RKO (cell line): ENCODE results near the gene MAP3K12.
"Not testable (repeated sequence)": the region's sequence is repeated elsewhere in the genome, so short reads cannot be mapped to it uniquely, and the experiment has no call there.

Experiments
- DNase-seq: peaks from one replicate; pipeline ENCODE4 v3.0.0-alpha.2; 2016; ENCODE audit warnings: low spot score

The MAP3K12 gene

DNA sequence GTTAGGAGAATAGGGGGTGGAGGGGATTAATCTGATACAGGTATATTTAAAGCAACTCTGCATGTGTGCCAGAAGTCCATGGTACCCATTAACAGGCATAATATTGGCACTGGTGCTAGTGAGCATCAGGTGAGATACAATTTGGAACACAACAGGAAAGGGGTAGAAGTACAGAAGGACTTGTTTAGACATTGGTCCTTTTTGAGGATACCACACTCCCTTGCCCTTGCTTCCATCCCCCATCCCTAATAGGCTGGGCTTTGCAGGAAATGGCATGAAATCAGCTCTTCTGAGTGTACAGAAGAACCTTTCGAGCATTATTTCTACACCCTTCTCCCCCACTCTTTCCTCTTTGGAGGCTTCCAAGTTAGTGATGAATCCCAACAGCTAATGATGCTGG lies 31.0 kb downstream of the MAP3K12 start:
- DNase-seq, result no peak

DNA sequence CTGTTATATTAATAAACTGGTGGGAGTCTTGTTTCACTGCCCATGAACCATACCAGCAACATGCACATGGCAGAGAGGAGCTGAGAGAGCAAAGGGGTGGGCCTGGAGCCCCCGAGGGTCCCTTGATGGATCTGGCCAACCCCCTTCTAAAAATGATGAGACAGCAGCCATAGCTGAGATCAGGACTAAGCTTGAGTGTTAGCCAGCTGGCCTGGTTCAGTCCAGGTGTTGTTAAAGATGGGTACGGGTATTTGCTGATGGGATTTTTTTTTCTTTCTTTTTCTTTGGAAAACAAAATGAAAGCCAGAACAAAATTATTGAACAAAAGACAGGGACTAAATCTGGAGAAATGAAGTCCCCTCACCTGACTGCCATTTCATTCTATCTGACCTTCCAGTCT lies 31.4 kb downstream of the MAP3K12 start:
- DNase-seq, result no peak

DNA sequence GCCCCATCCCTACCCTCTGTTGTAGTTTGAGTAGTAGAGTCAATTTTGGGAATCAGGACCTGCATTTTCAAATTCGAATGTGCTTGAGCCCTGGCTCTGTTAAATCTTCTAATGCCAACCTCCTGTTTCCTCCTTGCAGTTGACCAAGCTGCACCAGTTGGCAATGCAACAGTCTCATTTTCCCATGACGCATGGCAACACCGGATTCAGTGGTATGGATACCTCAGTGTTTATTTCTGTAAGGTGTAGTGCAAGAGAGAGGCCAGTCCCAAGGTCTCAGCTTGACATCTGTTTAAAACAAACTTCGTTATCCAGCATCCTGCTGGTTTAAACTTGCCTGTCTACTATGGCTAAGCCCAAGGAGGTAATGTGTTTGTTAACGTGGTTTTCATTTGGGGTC lies 32.2 kb downstream of the MAP3K12 start:
- no peak for DNase-seq

DNA sequence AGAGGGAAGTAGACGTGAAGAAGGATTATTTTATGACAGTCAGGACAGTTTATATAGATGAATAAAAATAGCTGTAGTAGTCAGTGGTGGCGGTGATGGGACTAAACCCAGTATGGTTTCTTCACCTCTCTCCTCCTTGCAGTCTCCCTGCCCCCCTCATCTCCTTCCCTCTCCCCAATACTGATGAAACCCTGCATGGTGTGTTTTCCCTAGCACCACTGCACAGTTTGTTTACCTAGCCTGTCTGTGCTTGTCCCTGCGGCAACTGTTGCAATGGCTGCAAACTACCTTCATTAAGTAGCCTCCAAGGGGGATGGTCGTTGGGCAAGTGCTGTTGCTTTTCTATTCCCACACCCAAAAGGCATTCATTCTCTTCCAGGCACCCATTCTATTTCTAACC lies 32.6 kb downstream of the MAP3K12 start:
- DNase-seq, result no peak

DNA sequence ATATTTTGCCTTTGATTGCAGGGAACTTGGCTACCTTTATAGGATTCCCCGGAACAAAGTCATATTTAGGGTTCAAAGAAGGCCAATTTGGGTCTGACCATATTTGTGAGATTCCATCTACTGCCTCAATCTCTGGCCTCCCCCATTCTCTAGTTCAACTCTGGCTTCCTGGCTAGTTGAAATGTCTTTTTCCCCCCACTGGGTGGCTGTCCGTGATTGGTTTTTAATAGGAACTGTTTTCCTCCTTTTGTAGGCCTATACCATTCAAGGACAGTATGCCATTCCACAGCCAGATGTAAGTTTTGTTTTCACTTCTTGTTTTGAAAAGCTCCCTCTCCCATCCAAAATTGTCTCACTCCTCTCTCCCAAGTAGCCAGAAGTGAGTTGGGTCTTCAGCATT lies 33.6 kb downstream of the MAP3K12 start:
- no peak for DNase-seq

DNA sequence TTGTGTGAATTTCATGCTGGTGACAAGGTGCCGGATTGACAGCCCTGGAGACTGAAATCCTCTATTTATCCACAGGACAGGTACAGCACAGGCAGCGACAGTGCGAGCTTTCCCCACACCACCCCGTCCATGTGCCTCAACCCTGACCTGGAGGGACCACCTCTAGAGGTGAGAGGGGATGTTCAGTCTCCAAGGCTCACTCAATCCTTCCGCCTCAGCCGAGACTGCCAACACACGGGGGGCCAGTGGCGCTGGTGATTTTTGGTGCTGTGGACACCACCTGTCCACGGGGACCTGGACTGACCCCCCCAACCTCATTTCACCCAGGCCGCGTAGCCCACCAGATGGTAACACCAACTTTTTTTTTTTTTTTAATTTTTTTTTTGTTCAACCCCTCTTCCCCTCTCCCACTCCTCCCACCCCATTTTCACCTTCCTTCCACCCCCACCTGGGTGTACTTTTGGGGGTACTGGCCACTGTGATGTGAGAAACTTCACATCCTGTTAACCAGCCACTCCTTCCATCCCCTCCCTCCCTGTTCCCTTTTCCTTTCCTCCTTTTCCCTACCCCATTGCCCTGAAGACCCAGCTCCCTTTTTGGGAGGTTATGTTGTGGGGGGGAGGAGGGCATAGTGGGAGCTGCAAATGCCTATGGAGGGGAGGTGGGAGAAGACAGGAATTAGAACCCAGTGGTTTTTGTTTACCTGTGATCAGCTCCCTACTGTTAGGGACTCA lies 34.4 kb downstream of the MAP3K12 start:
- DNase-seq, result no peak

DNA sequence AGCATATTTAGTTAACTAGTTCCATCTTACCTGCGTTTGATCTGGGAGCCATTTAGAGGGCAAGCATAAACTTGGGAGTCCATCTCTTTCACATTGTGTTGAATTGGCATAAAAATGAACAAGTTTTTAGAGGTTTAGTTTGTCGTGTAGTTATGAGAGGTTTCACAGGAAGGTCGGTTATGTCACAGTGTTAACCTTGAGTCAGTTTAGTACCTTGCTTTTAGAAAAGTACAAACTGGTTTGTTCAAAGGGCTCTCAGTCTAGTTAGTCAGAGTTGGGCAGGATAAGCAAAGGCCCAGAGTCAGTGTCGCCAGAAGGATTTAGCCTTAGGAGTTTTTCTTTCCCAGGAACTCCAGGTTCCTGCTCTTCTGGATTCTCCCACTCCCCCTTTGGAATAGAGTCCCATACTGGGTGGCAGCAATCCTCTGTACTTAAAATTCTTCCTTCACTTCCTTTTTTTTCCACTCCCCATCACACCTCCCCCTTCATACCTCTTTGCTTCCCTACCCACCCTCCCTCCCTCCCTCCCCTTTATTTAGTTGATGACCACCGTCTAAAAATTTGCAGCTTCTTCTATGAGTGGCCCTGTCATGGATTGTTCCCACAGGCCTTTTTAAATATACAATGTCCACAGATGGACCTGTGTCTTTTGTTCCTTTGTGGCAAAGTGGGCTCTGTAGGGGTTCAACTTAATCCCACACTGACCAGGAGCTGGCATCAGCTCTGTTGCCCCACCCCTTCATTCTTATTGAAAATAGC lies 35.3 kb downstream of the MAP3K12 start:
- DNase-seq, result no peak

DNA sequence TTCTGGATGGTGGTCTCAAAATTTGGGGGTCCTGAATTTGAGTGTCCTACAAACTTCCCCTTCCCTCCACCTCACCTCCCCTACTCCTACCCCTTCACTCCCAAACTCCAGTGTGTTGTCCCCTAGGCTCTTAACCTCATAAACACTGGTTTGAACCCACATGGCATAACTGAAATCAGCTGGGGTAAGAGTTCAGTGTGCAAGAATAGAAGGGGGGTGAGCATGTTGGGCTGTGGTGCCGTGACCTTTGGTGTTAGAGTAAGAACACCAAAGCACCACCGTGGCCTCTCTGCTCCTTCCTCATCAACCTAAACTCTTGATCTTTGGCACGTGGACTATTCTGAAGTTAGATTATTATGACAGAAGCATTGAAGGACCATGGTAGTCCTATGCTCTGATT lies 36.3 kb downstream of the MAP3K12 start:
- no peak for DNase-seq

DNA sequence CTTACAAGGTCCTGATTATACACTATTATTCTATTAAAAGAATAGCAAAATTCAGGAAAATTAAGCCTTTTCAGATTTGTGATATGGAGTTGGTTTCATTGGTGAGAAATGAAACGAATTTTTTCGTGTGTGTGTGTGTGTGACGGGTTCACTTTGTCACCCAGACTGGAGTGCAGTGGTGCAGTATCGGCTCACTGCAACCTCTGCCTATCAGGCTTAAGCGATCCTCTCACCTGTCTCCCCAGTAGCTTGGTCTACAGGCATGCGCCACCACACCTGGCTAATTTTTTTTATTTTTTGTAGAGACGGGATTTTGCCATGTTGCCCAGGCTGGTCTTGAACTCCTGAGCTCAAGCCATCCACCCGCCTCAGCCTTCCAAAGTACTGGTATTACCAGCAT lies 37.7 kb downstream of the MAP3K12 start:
- DNase-seq, result no peak

DNA sequence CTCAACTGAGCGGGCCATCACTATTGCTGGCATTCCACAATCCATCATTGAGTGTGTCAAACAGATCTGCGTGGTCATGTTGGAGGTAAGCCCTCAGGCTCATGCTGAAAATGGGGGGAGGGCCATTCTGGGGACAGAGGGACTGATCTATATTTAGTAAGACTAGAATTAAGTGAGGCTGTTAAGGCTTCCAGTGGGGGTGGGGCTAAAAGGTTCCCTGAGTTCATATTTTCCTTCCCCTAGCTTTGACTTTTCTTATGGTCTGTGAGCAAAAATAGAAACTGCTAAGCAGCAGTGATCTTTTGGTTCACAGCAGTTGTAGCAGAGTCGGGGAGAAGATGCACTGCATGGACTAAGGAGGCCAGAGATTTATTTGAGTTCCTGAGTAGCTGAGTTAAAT lies 38.2 kb downstream of the MAP3K12 start:
- DNase-seq, result no peak

DNA sequence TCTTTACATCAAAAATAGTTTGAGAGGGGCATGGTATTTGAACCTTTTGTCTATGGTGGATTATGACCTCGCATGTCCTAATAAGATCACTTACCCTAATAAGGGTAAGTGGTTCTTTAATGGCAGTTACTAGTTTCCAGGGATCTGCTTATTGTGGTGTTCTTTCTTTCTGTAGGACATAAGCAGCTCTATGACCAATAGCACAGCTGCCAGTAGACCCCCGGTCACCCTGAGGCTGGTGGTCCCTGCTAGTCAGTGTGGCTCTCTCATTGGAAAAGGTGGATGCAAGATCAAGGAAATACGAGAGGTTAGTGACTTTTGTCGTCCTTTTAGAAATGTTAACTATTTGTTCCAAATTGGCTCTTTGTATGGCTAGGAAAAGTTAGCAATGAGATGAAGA lies 40.2 kb downstream of the MAP3K12 start:
- no peak for DNase-seq

DNA sequence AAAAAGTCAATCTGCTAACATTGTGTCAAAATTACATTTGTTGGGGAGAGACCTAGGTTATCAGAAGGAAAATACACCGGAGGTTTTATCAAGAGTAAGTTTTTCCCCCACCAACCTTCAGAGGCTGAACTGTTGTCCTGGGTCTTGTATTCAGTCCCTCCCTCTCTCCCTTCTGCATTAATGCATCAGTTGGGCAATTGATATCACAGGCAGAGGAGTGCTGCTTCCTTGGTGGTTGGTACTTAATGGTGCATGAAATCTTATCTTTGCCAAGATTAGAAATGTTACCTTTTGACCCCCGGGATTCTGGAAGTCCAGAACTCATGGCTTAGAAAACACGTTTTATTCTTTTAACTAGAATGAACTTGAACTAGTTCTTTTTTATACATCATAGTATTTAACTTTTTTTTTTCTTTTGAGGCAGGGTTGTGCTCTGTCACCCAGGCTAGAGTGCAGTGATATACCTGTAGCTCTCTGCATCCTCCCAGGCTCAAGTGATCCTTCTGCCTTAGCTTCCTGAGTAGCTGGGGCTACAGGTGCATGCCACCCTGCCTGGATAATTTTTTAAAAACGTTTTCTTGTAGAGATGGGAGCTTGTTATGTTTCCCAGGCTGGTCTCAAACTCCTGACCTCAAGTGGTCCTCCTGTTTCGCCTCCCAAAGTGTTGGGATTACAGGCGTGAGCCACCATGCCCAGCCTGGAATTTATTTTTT lies 42.4 kb downstream of the MAP3K12 start:
- no peak for DNase-seq

DNA sequence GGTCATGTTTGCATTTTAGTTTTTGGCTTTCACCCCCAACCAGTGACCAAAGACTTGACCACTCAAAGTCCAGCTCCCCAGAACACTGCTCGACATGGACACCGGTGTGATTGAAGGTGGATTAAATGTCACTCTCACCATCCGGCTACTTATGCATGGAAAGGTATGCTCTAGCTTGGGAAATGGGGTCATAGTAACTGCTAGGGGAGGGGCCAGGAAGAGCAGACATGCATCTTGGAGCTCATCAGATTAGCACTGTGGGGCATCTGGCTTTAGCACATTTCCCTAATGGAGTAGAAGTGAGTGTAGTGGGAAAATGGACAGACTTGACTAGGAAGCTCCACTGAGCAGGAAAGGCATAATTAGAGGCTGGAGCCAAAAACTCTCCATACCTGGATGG lies 44.6 kb downstream of the MAP3K12 start:
- DNase-seq, result no peak

DNA sequence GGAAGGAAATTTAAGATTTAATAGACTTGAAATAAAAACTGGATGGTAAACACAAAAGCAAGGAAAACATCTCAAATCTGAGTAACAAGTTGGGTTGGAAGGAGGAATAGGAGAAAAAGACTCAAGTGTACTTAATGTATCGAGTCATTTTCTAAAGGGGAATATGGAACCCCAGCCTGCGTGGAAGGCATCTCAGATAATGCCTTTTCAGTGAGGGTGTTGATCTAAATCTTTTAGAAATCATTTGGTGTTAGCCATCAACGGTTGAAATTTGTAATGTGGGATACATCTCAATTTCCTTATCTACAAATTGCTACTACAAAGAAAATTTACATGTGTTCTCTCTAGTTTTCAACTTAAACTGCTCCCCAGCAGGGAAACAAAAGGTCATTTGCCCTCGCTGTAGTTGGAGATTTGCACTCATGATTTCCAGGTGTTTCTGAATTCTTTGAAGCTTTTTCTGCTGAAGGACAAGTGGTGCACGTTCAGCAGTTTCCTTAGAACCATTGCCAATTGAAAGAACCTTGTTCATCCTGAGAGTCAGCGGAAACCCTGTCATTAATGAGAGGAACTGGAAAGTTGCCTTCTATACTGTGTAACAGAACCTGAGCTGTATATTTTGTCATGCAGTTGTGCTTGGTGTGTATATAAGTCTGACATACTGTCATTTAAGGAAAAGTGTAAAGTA lies 45.2 kb downstream of the MAP3K12 start:
- no peak for DNase-seq

DNA sequence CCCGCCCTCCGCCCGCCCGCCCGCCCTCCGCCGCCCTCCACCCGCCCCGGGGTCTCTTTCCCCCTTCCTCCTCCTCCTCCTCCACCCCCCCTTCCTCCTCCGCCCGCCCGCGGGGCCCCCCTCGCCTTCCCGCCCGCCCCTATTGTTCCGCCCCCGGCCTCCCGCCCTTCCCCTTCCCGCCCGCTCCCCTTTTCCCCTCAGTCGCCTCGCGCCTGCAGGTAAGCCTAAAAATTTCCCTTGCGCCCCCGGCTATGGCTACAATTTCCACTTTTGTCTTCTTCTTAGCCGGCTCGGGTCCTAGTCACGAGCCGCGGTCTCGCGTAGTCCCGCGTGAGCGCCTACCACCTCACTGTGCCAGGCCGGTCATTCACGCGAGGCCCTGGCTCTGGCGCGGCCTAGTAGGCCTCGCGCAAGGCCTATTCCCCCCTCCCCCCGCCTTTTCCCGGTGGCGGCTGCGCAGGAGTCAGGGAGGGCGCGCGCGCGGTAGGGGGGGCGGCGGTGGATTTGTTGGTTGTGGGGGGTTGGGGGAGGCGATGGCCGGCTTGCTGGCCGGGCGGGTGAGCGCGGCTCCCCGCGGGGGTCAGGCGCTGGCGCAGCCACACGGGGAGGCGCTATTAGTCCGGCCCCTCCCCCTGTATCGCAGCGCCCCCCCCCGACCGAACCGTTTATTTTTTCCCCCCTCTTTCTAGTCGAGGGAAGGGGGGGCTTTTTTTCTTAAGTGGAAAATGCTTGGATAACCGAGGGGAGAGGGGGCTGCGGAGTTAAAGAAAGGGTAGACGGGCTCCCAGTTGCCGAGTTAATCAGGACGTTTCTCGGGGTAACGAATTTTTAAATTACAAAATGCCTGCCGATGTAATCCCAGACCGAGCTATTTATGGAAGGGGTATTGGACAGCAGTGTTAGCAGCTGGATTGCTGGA lies 46.8 kb downstream of the MAP3K12 start:
- DNase-seq, result peak; percentile 86

DNA sequence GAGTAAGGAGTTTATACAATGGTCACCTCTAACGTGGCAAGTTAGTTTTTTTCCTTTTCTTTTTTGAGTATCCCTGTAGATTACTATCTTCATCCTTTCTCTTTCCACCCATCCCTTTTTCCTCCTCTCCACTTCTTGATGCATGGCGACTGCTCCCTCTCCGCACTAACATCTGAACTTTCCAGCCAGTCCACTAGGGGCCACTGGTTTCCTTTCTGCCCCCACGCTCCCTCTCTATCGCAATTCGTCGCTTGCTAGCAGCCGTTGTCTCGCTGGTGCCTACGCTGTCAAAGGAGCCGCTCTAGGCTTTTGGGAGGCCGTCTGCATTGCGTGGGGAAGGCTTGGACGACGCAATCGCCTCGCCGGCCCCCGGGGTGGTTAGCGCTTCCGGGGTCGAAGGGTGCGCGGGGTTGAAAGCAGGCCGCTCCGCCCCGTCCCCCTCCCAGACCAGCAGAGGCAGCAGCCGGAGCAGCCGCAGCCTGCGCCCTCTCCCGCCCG lies 47.5 kb downstream of the MAP3K12 start, which contains the start of gene PCBP2:
Gene PCBP2 (plus strand): TSS at position 442 of the 498 bp plus-strand sequence. CDS start 2,699 bp downstream, outside the sequence.
- peak; percentile 99 for DNase-seq

DNA sequence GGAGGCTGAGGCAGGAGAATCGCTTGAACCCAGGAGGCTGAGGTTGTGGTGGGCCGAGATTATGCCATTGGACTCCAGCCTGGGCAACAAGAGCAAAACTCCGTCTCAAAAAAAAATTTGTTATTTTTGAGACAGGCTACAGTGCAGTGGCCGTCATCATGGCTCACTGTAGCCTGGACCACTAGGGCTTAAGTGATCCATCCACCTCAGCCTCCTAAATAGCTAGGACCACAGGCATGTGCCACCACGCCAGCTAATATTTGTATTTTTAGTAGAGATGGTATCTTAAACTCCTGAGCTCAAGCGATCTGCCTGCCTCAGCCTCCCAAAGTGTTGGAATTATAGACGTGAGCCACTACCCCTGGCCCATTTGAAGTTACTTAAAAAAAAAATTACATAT lies 48.3 kb downstream of the MAP3K12 start:
- DNase-seq, result no peak

DNA sequence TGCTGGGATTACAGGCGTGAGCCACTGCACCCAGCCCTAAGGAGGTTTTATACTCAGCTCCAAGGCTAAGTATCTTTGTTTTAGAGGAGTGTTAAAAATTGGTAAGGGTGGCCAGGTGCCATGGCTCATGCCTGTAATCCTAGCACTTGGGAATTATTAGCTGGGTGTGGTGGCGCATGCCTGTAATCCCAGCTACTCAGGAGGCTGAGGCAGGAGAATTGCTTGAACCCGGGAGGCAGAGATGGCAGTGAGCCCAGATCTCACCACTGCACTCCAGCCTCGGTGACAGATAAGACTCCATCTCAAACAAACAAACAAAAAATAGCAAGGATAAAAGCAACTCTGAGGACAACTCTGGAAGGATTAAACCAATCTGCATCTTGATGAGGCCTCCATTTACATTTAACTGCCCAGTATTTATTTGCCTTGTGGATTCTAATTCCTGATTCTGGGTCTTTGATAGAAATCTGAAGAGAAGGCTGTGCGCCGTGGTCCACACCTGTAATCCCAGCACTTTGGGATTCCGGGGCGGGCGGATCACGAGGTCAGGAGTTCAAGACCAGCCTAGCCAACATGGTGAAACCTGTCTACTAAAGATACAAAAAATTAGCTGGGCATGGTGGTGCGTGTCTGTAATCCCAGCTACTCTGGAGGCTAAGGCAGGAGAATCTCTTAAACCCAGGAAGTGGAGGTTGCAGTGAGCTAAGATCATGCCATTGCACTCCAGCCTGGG lies 54.5 kb downstream of the MAP3K12 start:
- DNase-seq, result not testable (repeated sequence)

DNA sequence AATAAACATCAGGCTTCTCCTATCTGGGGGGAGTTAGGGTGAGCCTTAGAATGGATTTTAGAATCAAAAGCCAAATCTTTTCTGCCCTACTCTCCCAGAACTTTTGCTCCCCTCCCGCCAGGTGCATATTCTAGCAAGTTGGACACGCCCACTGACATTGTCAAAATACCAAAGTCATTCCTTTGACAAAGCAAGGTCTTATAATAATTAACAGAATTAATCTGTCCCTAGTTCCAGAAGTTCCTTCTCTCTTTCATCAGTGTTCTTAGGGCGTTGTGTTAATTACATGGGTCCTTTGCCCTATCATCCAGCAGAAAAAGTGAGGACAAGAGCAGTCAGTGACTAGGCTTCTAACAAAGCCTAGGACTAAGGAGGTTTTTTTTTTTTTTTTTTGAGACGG lies 55.3 kb downstream of the MAP3K12 start:
- DNase-seq, result no peak
